SW 1271 (cell line): Measurements from ENCODE around the gene MYOM1.
A peak's percentile ranks its signal among the peaks of the same experiment; 100 is the strongest.
"Not testable (repeated sequence)": the region's sequence is repeated elsewhere in the genome, so short reads cannot be mapped to it uniquely, and the experiment has no call there.

Experiments used
- DNase-seq, 2 experiments: peaks; one replicate each; lab custom pipeline; 2025; lab: John Stamatoyannopoulos, UW

MYOM1 gene

GRCh38 chr18:3055816-3056215 lies 164.0 kb downstream of the MYOM1 start:
- DNase-seq, result no peak

GRCh38 chr18:3055186-3055728 lies 164.5 kb downstream of the MYOM1 start:
- no peak for DNase-seq

GRCh38 chr18:3054780-3055179 lies 165.0 kb downstream of the MYOM1 start:
- no peak for DNase-seq

GRCh38 chr18:3054214-3054613 lies 165.6 kb downstream of the MYOM1 start:
- no peak for DNase-seq

GRCh38 chr18:3053081-3053480 lies 166.7 kb downstream of the MYOM1 start:
- DNase-seq, result no peak

DNA sequence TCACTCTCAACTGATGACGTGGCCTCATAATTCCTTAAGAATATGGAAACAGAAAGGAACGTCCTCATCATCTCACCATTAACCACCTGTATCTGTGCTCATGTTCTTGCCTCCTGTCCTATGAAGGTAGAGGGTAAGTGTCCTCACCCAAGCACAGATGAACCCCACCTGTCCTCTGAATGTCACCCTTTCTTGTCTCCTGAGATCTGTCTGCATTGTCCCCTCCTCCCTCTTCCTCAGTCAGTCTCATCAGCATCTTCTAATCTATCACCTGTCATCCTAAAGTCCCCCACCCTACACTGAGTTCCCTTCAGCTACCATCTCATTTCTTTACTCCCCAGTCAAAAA lies 167.4 kb downstream of the MYOM1 start:
- DNase-seq, result no peak

DNA sequence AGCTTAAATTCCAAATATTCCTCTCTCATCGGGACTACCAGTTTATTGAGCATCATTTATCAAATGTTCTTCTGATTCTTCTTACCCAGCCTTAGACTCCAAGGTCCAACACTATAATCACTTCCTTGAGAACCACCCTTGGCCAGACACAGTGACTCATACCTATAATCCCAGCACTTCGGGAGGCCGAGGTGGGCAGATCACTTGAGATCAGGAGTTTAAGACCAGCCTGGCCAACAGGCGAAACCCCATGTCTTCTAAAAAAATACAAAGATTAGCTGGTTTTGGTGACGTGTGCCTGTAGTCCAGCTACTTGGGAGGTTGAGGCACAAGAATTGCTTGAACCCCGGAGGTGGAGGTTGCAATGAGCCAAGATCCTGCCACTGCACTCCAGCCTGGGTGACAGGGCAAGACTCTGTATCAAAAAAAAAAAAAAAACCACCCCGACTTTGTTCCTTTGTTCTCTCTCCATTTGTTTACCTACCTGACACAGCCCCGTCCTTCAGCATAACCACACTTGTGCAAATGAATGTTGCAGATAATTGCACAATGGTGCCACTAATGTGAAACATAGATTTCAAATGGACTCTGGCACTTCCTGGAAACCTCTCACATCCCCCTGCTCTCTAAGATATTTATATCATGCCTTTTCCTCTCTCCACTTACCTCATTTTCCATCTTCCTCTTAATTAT lies 167.9 kb downstream of the MYOM1 start:
- DNase-seq, result no peak

DNA sequence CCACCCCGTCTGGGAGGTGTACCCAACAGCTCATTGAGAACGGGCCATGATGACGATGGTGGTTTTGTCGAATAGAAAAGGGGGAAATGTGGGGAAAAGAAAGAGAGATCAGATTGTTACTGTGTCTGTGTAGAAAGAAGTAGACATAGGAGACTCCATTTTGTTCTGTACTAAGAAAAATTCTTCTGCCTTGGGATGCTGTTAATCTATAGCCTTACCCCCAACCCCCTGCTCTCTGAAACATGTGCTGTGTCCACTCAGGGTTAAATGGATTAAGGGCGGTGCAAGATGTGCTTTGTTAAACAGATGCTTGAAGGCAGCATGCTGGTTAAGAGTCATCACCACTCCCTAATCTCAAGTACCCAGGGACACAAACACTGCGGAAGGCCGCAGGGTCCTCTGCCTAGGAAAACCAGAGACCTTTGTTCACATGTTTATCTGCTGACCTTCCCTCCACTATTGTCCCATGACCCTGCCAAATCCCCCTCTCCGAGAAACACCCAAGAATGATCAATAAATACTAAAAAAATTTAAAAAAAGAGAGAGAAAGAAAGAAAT lies 169.8 kb downstream of the MYOM1 start:
- DNase-seq, result not testable (repeated sequence)

DNA sequence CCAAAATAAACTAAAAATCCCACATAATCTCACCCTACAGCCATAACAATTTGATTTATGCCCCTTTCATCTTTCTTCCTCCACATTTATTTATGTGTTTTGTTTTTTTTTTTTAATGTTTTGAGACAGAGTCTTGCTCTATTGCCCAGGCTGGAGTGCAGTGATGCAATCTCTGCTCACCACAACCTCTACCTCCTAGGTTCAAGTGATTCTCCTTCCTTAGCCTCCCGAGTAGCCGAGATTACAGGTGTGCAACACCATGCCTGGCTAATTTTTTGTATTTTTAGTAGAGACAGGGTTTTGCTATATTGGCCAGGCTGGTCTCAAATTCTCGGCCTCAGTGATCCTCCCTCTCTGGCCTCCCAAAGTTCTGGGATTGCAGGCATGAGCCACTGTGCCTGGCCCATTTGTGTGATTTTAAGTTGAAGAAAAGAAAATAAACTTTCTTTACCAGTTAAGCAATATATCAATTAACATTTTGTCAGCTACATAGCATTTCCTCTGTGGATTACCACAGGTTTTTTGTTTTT lies 170.9 kb downstream of the MYOM1 start:
- DNase-seq, result no peak

GRCh38 chr18:3048121-3048520 lies 171.6 kb downstream of the MYOM1 start:
- no peak for DNase-seq

GRCh38 chr18:3046216-3046808 lies 173.5 kb downstream of the MYOM1 start:
- DNase-seq, result no peak

DNA sequence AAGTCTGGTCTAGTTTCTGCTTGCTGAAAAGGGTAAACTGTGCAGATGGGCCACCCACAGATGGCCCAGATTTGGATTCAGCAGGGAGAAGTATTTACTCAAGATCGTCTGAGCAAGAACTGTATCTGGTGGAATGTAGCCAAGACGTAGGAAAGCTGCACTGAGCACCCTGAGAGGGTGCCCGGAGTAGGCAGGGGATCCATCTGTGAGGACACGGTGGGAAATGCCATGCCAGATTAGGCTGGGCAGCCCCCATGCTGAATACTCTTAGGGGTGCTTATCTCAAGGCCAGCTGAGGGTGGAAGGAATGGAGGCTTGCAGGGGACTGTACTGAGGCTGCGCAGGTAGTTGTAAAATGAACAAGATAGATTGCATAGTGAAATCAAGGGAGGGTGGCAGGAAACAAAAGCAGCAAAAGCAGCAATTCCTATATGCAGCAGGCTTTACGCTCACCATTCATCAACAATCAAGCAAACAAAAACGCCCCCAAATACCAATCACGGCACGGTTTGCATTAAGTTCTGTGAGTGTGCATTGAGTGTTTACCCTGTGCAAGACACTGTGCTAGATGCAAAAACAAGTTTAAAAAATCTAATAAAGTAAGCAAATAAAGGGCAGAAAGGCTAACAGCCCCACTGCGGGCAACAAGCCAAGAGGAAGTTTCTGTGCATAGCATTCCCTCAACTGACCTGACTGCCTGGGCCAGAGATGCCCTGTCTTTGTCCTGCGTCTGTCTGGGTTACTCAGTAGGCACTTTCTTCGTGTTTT lies 174.7 kb downstream of the MYOM1 start:
- no peak for DNase-seq

GRCh38 chr18:3042379-3042778 lies 177.4 kb downstream of the MYOM1 start:
- no peak for DNase-seq

DNA sequence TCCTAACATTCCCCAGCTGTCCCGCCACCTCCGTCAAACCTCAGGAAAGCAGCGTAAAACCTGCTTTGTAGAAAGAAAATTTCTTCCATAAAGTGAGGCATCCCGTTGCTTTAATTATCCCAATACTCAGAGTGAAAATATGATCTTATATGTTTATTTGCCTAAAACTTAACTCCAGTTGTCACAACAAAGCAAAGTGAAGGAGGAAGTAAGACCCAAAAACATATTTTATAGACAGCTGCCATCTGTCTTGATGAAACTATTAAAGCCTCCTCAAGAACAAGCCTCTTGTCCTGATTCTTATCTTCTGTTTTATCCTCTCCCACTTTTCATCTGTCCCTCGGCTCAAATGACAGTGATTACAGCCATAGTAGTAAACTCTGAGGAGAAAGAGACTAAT lies 177.9 kb downstream of the MYOM1 start:
- DNase-seq, result no peak

- no peak for DNase-seq
Measured at GRCh38 chr18:3040881-3041280, 178.9 kb downstream of the MYOM1 start.

- DNase-seq, result no peak
Measured at GRCh38 chr18:3040173-3040572, 179.6 kb downstream of the MYOM1 start.

DNA sequence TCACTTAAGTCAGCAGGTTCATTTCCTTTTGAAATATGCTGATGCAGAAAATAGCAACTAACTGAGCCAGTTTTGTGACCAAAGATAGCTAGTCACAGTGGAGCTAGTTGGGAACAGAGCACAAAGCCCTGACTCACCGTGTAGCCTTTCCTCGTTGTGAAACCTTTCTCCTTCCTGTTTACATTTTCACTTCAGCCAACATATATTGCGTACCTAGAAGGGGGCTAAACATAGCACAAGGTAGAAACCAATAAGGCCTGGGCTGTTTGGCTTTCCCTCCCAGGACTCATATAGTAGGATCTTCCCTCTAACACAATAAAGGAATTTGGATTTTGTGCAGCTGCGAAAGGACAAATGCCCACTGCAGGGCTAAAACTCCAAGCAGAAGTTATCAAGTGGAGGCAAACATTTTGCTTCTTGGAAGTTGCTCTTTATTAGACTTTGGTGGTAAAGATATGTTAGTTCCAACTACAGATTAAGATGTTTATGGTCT lies 182.3 kb downstream of the MYOM1 start:
- DNase-seq, result peak; percentile 40 to 76

- no peak for DNase-seq
Measured at GRCh38 chr18:3036108-3036507, 183.7 kb downstream of the MYOM1 start.

DNA sequence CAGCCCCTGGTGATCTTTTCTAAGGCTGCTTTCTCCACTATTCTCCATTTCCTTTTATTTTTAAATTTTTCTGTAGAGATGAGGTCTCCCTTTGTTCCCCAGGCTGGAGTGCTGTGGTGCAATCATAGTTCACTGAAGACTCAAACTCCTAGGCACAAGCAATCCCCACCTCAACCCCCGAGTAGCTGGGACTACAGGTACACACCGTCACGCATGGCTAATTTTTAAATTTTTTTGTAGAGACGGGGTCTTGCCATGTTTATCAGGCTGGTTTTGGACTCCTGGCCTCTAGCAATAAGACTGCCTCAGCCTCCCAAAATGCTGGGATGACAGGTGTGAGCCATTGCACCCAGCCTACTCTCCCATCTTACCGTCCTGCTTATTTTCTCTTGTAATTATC lies 184.1 kb downstream of the MYOM1 start:
- DNase-seq, result no peak

GRCh38 chr18:3032721-3033120 lies 187.0 kb downstream of the MYOM1 start:
- no peak for DNase-seq

DNA sequence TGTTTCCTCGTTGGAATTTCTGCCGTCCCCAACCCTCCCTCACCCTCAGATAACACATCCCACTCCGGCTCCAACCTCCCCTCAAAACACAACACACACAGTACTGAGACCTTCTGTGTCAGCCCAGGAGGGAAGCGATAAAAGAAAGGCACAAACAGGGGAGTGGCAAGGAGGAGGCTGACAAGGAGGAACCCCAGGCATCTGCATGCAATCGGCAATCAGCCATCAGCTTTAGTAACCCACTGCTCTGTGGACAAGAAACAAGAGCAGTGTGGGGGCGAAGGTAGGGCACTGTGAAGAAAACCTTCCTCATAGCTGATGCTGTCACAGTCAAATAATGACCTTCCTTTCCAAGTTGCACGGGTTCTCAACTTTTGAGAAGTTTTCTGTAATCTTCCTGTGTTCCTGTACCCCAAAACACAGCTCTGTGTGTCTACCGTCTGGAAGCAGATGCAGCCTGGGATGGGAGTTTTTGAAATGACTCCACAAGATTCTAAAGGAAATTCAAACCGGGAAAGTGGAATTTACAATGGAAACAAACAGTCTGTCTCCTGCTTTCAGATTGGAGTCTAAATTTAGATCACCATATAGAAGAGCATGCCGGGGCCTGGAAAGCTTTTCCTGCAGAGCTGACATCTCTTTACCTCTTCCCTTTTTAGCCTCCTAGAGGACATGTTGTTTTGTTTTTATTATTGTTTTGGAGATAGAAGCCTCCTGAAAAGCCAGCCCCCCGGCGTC lies 190.4 kb downstream of the MYOM1 start:
- DNase-seq, result no peak

DNA sequence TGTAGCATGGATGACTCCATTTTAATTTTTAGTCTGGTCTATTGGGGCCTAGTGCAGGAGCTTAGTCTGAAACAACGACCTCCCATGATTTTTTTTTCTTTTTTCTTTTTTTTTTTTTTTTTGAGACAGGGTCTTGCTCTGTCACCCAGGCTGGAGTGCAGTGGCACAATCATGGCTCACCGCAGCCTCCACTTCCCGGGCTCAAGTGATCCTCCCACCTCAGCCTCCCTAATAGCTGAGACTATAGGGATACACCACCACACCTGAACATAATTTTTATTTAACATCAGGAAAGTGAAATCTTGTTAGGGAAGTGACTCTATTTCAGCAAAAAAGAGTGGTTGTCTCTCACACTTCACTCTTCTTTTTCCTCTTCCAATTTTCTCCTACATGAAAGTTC lies 191.7 kb downstream of the MYOM1 start:
- not testable (repeated sequence) for DNase-seq
